ENCODE measurements around the gene IMP3. TPM values are rescaled to one million over a fixed set of nuclear protein-coding genes. Genes with fewer than 3 reads are reported as not detected.

IMP3 gene
- total RNA-seq, 1 experiment from 2014 or later = 84.5 TPM

- intact Hi-C loops (cut with micrococcal nuclease; ENCODE audit: unreplicated experiment) = no loop called here
- no peaks in the 10 kb centered on the region for H3K27me3 ChIP-seq (replicated peaks; ENCODE audit: insufficient read depth, low read depth, low read length, poor library complexity)
- DNase-seq (ENCODE audit: low spot score) = no peak
- ChIA-PET POLR2A (ENCODE audit: low non-redundant PET) (no interaction called here), CTCF (interaction anchor here (0.7 kb wide), 1 partner anchor 1306 kb away, joined by 5 read pairs; no protein-coding TSS in a partner anchor)
- no TSS peak for BruUV-seq (replicated peaks)
- no peak overlapping the region for H3K27ac ChIP-seq (ENCODE audit: low read depth, low read length, poor library complexity, severe bottlenecking)
- no peaks in the 10 kb centered on the region for H3K36me3 ChIP-seq (ENCODE audit: insufficient read depth, low read length, poor library complexity, severe bottlenecking)
- TF ChIP-seq CTCF (conservative IDR thresholded peaks at IDR 0.05; ENCODE audit: low read depth, low read length) (no peak), EZH2 (IDR thresholded peaks at IDR 0.05; ENCODE audit: borderline replicate concordance, low read depth, low read length, poor library complexity, severe bottlenecking) (no peak)
- peaks cover 2% of the 10 kb centered on the region for H3K4me1 ChIP-seq (ENCODE audit: insufficient read depth, low read length, poor library complexity, severe bottlenecking)
- no peaks in the 10 kb centered on the region for H3K9me3 ChIP-seq (ENCODE audit: low read depth, low read length, poor library complexity, severe bottlenecking)
- H3K4me3 ChIP-seq (ENCODE audit: low read depth, low read length, poor library complexity, severe bottlenecking) = no peak overlapping the region
Measured at GRCh38 chr15:75651810-75652543, 12.0 kb upstream of the IMP3 start.

DNA sequence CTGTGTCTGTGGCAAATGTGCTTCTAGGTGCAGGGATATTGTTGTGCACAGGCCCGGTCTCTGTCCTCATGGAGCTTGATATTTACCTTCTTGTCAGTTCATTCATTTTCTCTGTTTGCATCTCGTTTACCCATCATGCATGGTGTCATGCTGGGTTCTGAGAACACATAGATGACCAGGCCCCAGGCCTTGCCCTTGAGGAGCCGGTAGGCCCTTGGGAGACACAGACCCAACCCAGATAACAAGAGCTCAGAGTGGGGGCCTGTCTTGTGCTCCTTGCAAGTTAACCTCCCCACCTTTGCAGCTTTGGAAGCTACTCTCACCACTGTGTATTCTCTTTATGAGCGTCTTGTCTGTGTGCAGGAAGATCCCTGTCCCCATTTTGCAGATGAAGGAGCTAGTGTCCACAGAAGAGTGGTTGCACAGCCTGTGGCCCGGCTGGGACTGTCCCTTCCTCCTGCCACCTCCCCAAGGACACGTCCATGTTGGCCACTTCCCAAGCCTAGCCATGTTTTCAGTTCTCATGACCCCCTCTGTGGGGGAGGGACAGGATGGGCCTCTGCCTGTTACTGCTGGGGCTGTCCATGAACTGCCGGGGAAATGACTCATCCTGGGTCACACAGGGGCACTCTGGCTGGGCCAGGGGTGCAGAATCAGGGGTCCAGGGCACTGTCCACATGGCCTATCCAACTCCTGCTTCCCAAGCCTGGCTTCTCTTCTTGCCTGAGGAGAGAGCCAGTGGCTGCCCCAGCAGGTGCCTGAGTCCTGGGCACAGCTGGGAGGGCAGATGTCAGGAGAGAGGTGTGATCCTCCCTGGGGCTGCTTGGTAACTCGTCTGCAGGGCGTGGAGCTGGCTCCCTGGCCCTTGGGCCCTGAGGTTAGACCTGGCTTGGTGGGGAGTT lies 11.1 kb upstream of the IMP3 start:
- intact Hi-C loops (cut with micrococcal nuclease; ENCODE audit: unreplicated experiment) = no loop called here
- no peak for DNase-seq (ENCODE audit: low spot score)
- Histone ChIP-seq H3K36me3 (ENCODE audit: insufficient read depth, low read length, poor library complexity, severe bottlenecking) (no peaks in the 10 kb centered on the region), H3K4me1 (ENCODE audit: insufficient read depth, low read length, poor library complexity, severe bottlenecking) (peaks cover 6% of the 10 kb centered on the region), H3K9me3 (ENCODE audit: low read depth, low read length, poor library complexity, severe bottlenecking) (no peaks in the 10 kb centered on the region), H3K27ac (ENCODE audit: low read depth, low read length, poor library complexity, severe bottlenecking) (no peak overlapping the region), H3K27me3 (replicated peaks; ENCODE audit: insufficient read depth, low read depth, low read length, poor library complexity) (no peaks in the 10 kb centered on the region), H3K4me3 (ENCODE audit: low read depth, low read length, poor library complexity, severe bottlenecking) (no peak overlapping the region)
- TF ChIP-seq EZH2 (IDR thresholded peaks at IDR 0.05; ENCODE audit: borderline replicate concordance, low read depth, low read length, poor library complexity, severe bottlenecking) = no peak
- TF ChIP-seq CTCF (conservative IDR thresholded peaks at IDR 0.05; ENCODE audit: low read depth, low read length) = no peak
- CTCF ChIA-PET = interaction anchor here (0.7 kb wide), 1 partner anchor 1307 kb away, joined by 5 read pairs; no protein-coding TSS in a partner anchor
- POLR2A ChIA-PET (ENCODE audit: low non-redundant PET) = no interaction called here
- no TSS peak for BruUV-seq (replicated peaks)

- DNase-seq (ENCODE audit: low spot score) = no peak
- intact Hi-C loops (cut with micrococcal nuclease; ENCODE audit: unreplicated experiment) = loop anchor here (5.0 kb wide), 1 partner anchor 143 kb away; no protein-coding TSS in a partner anchor
- H3K4me3 ChIP-seq (ENCODE audit: low read depth, low read length, poor library complexity, severe bottlenecking) = no peak overlapping the region
- no peaks in the 10 kb centered on the region for H3K36me3 ChIP-seq (ENCODE audit: insufficient read depth, low read length, poor library complexity, severe bottlenecking)
- no peak overlapping the region for H3K27ac ChIP-seq (ENCODE audit: low read depth, low read length, poor library complexity, severe bottlenecking)
- POLR2A ChIA-PET (ENCODE audit: low non-redundant PET) = interaction anchor here (0.6 kb wide), 1 partner anchor 301 kb away, joined by 13 read pairs; no protein-coding TSS in a partner anchor
- CTCF ChIA-PET = interaction anchor here (1.0 kb wide), 1 partner anchor 9 kb away, joined by 3 read pairs; no protein-coding TSS in a partner anchor
- TF ChIP-seq CTCF (conservative IDR thresholded peaks at IDR 0.05; ENCODE audit: low read depth, low read length) (no peak), EZH2 (IDR thresholded peaks at IDR 0.05; ENCODE audit: borderline replicate concordance, low read depth, low read length, poor library complexity, severe bottlenecking) (no peak)
- H3K4me1 ChIP-seq (ENCODE audit: insufficient read depth, low read length, poor library complexity, severe bottlenecking) = peaks cover 6% of the 10 kb centered on the region
- H3K9me3 ChIP-seq (ENCODE audit: low read depth, low read length, poor library complexity, severe bottlenecking) = no peaks in the 10 kb centered on the region
- no peaks in the 10 kb centered on the region for H3K27me3 ChIP-seq (replicated peaks; ENCODE audit: insufficient read depth, low read depth, low read length, poor library complexity)
- BruUV-seq (replicated peaks) = no TSS peak
Measured at GRCh38 chr15:75649848-75650247, 9.8 kb upstream of the IMP3 start.
